Mucosa of descending colon (tissue), 3 donors: ENCODE results near the gene PCDH9. TPM values are rescaled to one million over a fixed set of nuclear protein-coding genes. Genes with fewer than 3 reads are reported as not detected.

ENCODE experiments used
- ATAC-seq: fragments of 200-7000 bp; cut with Tn5 transposase; one replicate; pipeline ENCODE4 v1.9.1; 2020; ENCODE audit warnings: mild to moderate bottlenecking, moderate library complexity
- DNase-seq, 3 donors: peaks; one replicate each; pipeline ENCODE4 v3.0.0-alpha.2; 2020
- H3K36me3 ChIP-seq: fragments of 200-600 bp; one replicate; pipeline ENCODE4 v1.8.0; 2021; ENCODE audit warnings: low read depth, mild to moderate bottlenecking
- H3K4me1 ChIP-seq: fragments of 200-600 bp; one replicate; pipeline ENCODE4 v1.8.0; 2021; ENCODE audit warnings: low read depth, mild to moderate bottlenecking
- H3K4me3 ChIP-seq: fragments of 200-600 bp; one replicate; pipeline ENCODE4 v1.8.0; 2021; ENCODE audit warnings: mild to moderate bottlenecking
- H3K9me3 ChIP-seq: fragments of 200-600 bp; one replicate; pipeline ENCODE4 v1.8.0; 2021; ENCODE audit warnings: mild to moderate bottlenecking
- intact Hi-C, 2 donors: fragments of 100-400 bp; cut with DNase I in 1 of 2; cut with micrococcal nuclease in 1 of 2; formaldehyde crosslinking; loops; one replicate each; pipeline versions ENCODE4 v1.11.0 to v1.11.1; 2022; cut with DNase I, micrococcal nuclease
- total RNA-seq, 3 donors: library from RNA; stranded (reverse); fragmentation: NEBNext Ultra II Directional in 2 of 3; extraction: Animal tissue kit (Norgen Biotek cat#: 25700) in 2 of 3; gene quantifications; one replicate each; pipeline versions ENCODE4 v1.2.1 to v1.2.4, GENCODE V29; 2021 to 2023
- TF ChIP-seq, protein P1 (sequence below): fragments of 200-600 bp; IDR thresholded peaks from one replicate; pipeline ENCODE4 v1.8.0; 2022; ENCODE audit warnings: antibody characterized with exemption, mild to moderate bottlenecking
- donor health status: DM: no; HTN: no; CAD: no; lungs with moderate emphysema.
- donor health status: DM: no; HTN: no; CAD: no.
- donor health status: DM: no; HTN: yes; CAD: no.

The PCDH9 gene
- total RNA-seq, 3 donors from 2014 or later, result 0.58 to 5.0 (median 0.80) TPM

DNA sequence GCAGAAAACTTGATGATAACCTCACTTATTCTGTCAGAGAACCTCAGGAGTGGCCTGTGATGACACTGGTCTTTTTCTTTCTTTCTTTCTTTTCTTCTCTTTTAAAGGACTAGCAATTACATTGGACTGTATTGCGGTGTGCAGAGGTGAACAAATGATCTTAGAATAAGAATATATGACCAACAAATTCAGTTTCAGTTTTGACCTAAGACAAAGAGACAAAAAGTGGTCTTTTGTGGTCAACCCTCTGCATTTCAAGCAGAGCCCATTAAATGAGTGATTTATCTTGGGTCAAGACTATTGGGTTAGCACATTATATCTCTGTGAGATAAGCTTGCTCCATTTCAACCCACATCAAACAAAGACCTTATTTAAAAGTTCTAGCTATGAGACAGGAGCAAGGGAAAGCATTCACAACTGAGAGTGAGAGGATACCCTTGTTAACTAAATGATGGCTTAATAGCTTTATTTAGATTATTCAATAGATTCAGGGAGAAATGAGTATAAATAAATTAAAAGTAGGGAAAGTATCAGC lies 644.4 kb downstream of the PCDH9 start:
- H3K9me3 ChIP-seq, result no peaks in the 10 kb centered on the region
- DNase-seq, result no peak
- intact Hi-C loops, result no loop called here
- ATAC-seq, result no peak
- H3K4me3 ChIP-seq, result no peak overlapping the region
- H3K4me1 ChIP-seq, result no peaks in the 10 kb centered on the region
- no peaks in the 10 kb centered on the region for H3K36me3 ChIP-seq
- TF ChIP-seq, protein P1, sequence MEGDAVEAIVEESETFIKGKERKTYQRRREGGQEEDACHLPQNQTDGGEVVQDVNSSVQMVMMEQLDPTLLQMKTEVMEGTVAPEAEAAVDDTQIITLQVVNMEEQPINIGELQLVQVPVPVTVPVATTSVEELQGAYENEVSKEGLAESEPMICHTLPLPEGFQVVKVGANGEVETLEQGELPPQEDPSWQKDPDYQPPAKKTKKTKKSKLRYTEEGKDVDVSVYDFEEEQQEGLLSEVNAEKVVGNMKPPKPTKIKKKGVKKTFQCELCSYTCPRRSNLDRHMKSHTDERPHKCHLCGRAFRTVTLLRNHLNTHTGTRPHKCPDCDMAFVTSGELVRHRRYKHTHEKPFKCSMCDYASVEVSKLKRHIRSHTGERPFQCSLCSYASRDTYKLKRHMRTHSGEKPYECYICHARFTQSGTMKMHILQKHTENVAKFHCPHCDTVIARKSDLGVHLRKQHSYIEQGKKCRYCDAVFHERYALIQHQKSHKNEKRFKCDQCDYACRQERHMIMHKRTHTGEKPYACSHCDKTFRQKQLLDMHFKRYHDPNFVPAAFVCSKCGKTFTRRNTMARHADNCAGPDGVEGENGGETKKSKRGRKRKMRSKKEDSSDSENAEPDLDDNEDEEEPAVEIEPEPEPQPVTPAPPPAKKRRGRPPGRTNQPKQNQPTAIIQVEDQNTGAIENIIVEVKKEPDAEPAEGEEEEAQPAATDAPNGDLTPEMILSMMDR, result no peak

DNA sequence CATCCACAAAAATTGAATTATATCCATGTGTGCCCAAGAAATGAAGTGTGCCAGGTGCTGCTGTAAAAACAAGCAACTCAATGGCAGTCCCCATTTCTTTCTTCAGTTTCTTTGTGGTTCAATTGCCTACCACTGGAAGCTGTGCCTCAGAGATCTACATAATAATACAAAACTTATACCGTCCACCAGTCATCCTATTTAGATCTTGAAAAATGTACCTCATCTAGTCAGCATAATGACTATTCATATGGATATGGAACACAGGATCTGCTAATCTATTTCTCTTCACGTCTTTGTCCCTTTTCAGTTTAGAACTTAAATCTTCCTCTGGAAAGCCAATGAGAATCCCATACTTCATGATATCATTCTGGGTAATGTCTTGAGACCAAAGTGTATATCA lies 648.5 kb downstream of the PCDH9 start:
- no peaks in the 10 kb centered on the region for H3K9me3 ChIP-seq
- intact Hi-C loops, result no loop called here
- TF ChIP-seq, protein P1, result no peak
- no peak overlapping the region for H3K4me3 ChIP-seq
- no peaks in the 10 kb centered on the region for H3K4me1 ChIP-seq
- DNase-seq (no peak), ATAC-seq (no peak)
- H3K36me3 ChIP-seq, result no peaks in the 10 kb centered on the region

DNA sequence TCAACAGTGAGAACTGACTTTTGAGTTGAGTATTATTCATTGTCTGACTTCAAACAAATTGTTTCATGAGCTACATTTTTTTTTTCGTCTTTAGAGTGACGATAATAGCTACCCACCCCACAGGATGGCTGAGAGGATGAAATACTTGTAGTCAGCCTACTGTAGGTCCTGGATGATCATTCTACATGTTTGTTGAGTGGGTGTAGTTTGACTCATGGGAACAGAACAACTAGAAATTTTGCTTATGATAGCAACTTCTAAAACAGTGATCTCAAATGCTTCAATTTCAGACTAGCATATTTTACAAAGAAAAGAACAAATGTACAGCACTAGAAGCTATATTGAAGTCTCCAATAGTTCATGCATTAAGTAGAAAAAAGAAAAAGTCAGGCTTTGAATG lies 651.8 kb downstream of the PCDH9 start:
- intact Hi-C loops, result no loop called here
- ATAC-seq, result no peak
- no peak for DNase-seq
- TF ChIP-seq, protein P1, result no peak
- H3K36me3 ChIP-seq, result no peaks in the 10 kb centered on the region
- H3K4me1 ChIP-seq, result no peaks in the 10 kb centered on the region
- H3K9me3 ChIP-seq, result no peaks in the 10 kb centered on the region
- no peak overlapping the region for H3K4me3 ChIP-seq

DNA sequence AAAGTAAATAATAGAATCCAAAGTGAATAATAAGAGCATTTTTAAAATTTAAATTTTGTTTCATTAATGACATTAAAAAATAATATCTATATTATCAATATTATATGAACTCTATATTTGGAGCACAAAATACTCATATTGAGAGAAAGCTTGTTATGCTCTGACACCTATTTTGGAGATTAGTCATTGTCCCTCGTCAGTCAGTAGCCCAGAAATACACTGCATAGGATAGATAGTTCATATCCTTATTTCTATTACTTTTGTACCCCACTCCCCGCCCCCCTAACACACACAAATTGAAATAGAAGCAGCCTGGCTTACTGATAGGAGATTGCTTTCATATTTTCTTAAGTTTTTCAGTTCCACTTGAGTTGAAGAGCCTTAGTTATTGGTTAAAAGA lies 652.8 kb downstream of the PCDH9 start:
- Histone ChIP-seq H3K36me3 (no peaks in the 10 kb centered on the region), H3K9me3 (no peaks in the 10 kb centered on the region), H3K4me3 (no peak overlapping the region), H3K4me1 (no peaks in the 10 kb centered on the region)
- TF ChIP-seq, protein P1, result no peak
- no peak for DNase-seq
- ATAC-seq, result no peak
- intact Hi-C loops, result no loop called here

DNA sequence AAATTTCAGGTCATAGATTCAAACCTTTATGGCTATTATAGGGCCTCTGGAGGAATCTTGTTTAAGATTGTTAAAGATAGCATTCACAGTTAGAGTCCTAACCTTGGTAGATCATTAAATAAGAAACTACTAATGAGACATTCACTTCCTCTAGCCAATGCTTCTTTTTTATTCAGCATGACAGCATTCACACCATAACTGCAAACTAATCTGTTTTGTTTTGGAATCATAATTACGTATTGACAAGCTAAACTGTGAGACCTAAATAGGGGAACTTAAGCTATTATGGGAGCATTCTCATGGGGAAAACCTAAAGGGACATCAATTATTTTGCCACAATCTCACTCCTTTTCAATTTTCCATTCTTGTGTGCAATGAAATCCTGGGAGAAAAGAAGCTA lies 653.8 kb downstream of the PCDH9 start:
- DNase-seq (no peak), ATAC-seq (peak; percentile 46)
- H3K4me3 ChIP-seq, result no peak overlapping the region
- intact Hi-C loops, result no loop called here
- H3K4me1 ChIP-seq, result no peaks in the 10 kb centered on the region
- TF ChIP-seq, protein P1, result no peak
- H3K36me3 ChIP-seq, result no peaks in the 10 kb centered on the region
- no peaks in the 10 kb centered on the region for H3K9me3 ChIP-seq

DNA sequence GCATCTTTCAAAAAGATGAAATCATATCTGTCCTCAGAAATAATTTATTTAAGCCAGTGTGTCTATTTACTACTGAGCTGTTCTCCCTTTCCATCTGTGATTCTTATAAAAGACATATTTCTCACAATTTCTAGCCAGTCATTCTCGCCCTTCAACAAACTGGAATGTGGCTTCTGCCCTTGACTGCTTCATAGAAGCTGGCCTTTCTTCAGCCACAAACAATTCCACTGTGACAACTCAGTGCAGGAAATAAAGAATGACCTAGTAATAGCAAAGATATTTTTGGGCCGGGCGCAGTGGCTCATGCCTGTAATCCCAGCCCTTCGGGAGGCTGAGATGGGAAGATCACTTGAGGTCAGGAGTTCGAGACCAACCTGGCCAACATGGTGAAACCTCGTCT lies 655.5 kb downstream of the PCDH9 start:
- H3K4me1 ChIP-seq, result no peaks in the 10 kb centered on the region
- H3K36me3 ChIP-seq, result no peaks in the 10 kb centered on the region
- H3K9me3 ChIP-seq, result no peaks in the 10 kb centered on the region
- DNase-seq, result no peak
- H3K4me3 ChIP-seq, result no peak overlapping the region
- TF ChIP-seq, protein P1, result no peak
- ATAC-seq, result no peak
- intact Hi-C loops, result no loop called here
